BE2C (cell line): ENCODE results near the gene CLCN4.

Experiments used
- DNase-seq: peaks from one replicate; pipeline ENCODE4 v3.0.0-alpha.2; 2020
- H3K27me3 ChIP-seq: fragments of 250-450 bp; sonication (Bioruptor Pico); 2 replicates; pipeline ENCODE4 v1.5.1; 2020; ENCODE audit warnings: mild to moderate bottlenecking
- H3K36me3 ChIP-seq: fragments of 250-450 bp; sonication (Bioruptor Pico); 2 replicates; pipeline ENCODE4 v1.5.1; 2020; ENCODE audit warnings: mild to moderate bottlenecking
- H3K4me1 ChIP-seq: fragments of 250-450 bp; sonication (Bioruptor Pico); 2 replicates; pipeline ENCODE4 v1.5.1; 2020
- H3K4me3 ChIP-seq: 2 replicates; pipeline ENCODE4 v1.5.1; 2011; ENCODE audit warnings: low read depth, low read length
- H3K9me3 ChIP-seq: fragments of 250-450 bp; sonication (Bioruptor Pico); 2 replicates; pipeline ENCODE4 v1.5.1; 2020
- CTCF ChIP-seq: IDR thresholded peaks from 2 replicates; pipeline ENCODE4 v1.5.1; 2012; ENCODE audit warnings: mild to moderate bottlenecking, low read depth, low read length

The CLCN4 gene

GRCh38 chrX:10158279-10159144 lies 1.7 kb downstream of the CLCN4 start:
- TF ChIP-seq CTCF = no peak
- DNase-seq = peak; percentile 50
- no peaks in the 10 kb centered on the region for H3K4me1 ChIP-seq
- no peaks in the 10 kb centered on the region for H3K9me3 ChIP-seq
- no peaks in the 10 kb centered on the region for H3K36me3 ChIP-seq
- no peaks in the 10 kb centered on the region for H3K27me3 ChIP-seq
- peak overlapping the region; percentile 45 for H3K4me3 ChIP-seq

DNA sequence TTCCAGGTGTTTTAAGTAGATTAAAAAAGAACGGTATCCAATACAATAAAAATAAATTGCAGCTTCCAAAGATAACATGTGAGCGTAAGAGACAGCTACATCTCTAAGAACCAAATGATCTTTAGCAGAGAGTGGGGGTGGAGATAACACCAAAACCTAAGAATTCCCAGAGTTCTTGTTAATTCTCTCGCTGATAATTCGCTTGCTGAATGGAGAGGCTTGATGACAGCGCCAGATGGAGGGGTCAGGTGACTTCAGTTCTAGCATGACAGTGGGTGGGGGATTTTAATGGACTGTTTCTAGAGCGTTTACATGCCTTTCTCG lies 2.3 kb downstream of the CLCN4 start:
- no peaks in the 10 kb centered on the region for H3K36me3 ChIP-seq
- no peaks in the 10 kb centered on the region for H3K27me3 ChIP-seq
- no peaks in the 10 kb centered on the region for H3K4me1 ChIP-seq
- TF ChIP-seq CTCF = no peak
- H3K4me3 ChIP-seq = peak overlapping the region; percentile 45; the same call in 1 of the 2 replicates
- no peak for DNase-seq
- H3K9me3 ChIP-seq = no peaks in the 10 kb centered on the region

GRCh38 chrX:10160211-10160610 lies 3.4 kb downstream of the CLCN4 start:
- H3K9me3 ChIP-seq = no peaks in the 10 kb centered on the region
- DNase-seq = no peak
- no peak overlapping the region for H3K4me3 ChIP-seq
- no peaks in the 10 kb centered on the region for H3K27me3 ChIP-seq
- no peaks in the 10 kb centered on the region for H3K36me3 ChIP-seq
- no peaks in the 10 kb centered on the region for H3K4me1 ChIP-seq
- TF ChIP-seq CTCF = no peak

DNA sequence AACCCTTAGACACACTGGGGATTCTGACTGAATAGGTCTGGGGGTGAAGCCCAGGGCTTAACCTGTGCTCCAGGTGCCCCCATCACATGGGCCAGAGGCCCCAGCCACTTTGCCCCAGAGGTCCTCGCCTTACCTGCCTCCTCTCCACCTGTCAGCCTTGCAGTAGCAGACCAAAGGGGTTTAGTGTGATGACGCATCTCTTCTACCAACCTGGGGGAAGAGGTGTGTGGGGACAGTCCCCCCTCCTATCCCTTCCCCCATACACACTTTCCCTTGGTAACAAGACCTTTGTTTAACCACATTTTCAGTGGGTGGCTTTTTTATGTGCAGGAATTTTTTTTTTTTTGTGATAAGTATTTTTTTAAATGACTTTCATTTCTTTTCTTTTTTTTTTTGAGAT lies 6.3 kb downstream of the CLCN4 start:
- no peaks in the 10 kb centered on the region for H3K4me1 ChIP-seq
- H3K36me3 ChIP-seq = no peaks in the 10 kb centered on the region
- no peak for DNase-seq
- no peaks in the 10 kb centered on the region for H3K27me3 ChIP-seq
- no peak overlapping the region for H3K4me3 ChIP-seq
- no peak for TF ChIP-seq CTCF
- H3K9me3 ChIP-seq = no peaks in the 10 kb centered on the region

DNA sequence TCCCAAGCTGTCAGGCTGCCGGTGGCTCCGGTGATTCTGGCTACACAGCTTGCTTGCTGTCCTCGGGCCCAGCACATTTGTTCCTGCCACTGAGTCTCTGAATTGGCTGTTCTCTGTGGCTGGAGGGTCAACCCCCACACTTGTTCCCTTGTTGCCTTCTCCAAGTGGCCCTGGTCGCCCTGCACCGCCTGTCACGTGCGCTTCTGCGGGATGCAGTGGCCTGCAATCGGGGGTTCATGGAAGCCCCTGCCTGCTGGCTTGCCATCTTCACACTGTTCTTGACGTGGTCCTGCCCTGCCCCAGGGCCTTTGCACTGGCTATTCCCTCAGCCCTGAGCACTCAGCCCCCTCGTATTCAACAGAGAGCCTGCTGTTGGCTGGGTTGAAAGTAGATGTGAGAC lies 8.1 kb downstream of the CLCN4 start:
- DNase-seq = no peak
- H3K4me3 ChIP-seq = no peak overlapping the region
- H3K4me1 ChIP-seq = no peaks in the 10 kb centered on the region
- no peaks in the 10 kb centered on the region for H3K36me3 ChIP-seq
- no peaks in the 10 kb centered on the region for H3K27me3 ChIP-seq
- no peaks in the 10 kb centered on the region for H3K9me3 ChIP-seq
- TF ChIP-seq CTCF = no peak

DNA sequence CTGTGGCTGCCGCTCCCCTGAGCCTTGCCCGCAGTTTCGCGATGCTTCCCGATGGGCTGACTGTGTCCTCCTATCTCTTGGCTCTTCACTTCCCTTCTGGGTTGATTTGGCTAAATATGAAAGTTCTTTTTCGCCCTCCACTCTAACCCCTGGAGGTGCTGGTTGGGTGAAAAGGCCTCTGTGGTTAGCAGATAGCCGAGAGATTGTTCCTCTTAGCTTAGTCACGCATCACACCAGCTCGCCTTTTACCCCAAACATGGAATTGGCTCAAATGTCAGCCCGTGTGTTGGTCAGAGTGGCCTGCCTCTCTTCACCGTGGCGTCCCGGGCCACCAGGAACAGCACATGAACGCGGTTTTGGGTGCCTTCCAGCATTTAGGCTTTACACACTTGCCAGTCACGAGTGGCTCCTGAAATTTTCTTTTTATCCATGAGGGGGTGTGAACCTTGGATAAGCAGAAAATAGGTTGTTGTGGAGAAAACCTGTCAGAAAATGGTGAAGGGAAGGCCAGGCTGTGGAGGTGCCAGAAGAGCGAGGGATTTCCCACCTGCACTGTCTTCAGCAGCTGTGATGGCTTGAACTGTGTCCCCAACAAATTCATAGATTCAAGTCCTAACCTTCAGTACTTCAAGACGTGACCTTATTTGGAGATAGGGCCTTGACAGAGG lies 8.9 kb downstream of the CLCN4 start:
- H3K27me3 ChIP-seq = no peaks in the 10 kb centered on the region
- H3K4me1 ChIP-seq = no peaks in the 10 kb centered on the region
- TF ChIP-seq CTCF = no peak
- no peaks in the 10 kb centered on the region for H3K9me3 ChIP-seq
- no peaks in the 10 kb centered on the region for H3K36me3 ChIP-seq
- no peak for DNase-seq
- H3K4me3 ChIP-seq = no peak overlapping the region
